Right lung (tissue), 10 donors: ENCODE results near the gene KLHL33. TPM values are rescaled to one million over a fixed set of nuclear protein-coding genes. Genes with fewer than 3 reads are reported as not detected.
A peak's percentile ranks its signal among the peaks of the same experiment; 100 is the strongest.

Experiments
- DNase-seq, 2 donors: peaks; one replicate each; pipeline ENCODE4 v3.0.0-alpha.2; 2013
- long read RNA-seq, 8 donors: transcript quantifications; one replicate each; lab custom pipeline, GENCODE V29; 2026
- polyA plus RNA-seq, 5 donors: library from polyadenylated mRNA; unstranded; fragments of 120-200 nt; gene quantifications; one replicate each; pipeline versions ENCODE4 v1.2.1 to v1.2.3, GENCODE V29; 2013; ENCODE audit warnings: inconsistent platforms in 1 of 5, low replicate concordance in 1 of 5; ENCODE audit not compliant: insufficient read length in 5 of 5, insufficient read depth in 1 of 5

The KLHL33 gene
- polyA plus RNA-seq: under 1 TPM; 0.23 to 0.27 (median 0.26) TPM
- long read RNA-seq, donor 1: 0 reads
- long read RNA-seq, donor 2: 0 reads
- long read RNA-seq, donor 3: 0 reads
- long read RNA-seq, donor 4: 0 reads
- long read RNA-seq, donor 5: 0 reads
- long read RNA-seq, donor 6: 0 reads
- long read RNA-seq, donor 7: 0 reads
- long read RNA-seq, donor 8: 0 reads

GRCh38 chr14:20435582-20436362 is at the start of gene KLHL33:
Gene KLHL33, minus strand, starts transcription at chr14:20436166. Its CDS starts 355 bp downstream, at chr14:20435811.
- DNase-seq: no peak

GRCh38 chr14:20482382-20482781 is 46.4 kb upstream of the KLHL33 start:
- DNase-seq: no peak

- DNase-seq: no peak
Observed at GRCh38 chr14:20478894-20479293, 42.9 kb upstream of the KLHL33 start.

GRCh38 chr14:20477211-20477876 is 41.4 kb upstream of the KLHL33 start:
- peak; percentile 34 to 39 for DNase-seq

GRCh38 chr14:20476776-20477175 is 40.8 kb upstream of the KLHL33 start:
- DNase-seq: no peak

GRCh38 chr14:20472536-20473169 is 36.7 kb upstream of the KLHL33 start:
- DNase-seq: no peak

- no peak for DNase-seq
Observed at GRCh38 chr14:20470603-20470901, 34.6 kb upstream of the KLHL33 start.

GRCh38 chr14:20469890-20470602 is 34.1 kb upstream of the KLHL33 start:
- DNase-seq: peak in 1 of 2 donors; percentile 25

GRCh38 chr14:20469242-20469889 is 33.4 kb upstream of the KLHL33 start, which contains the start of gene PNP:
Gene PNP, plus strand, starts transcription at chr14:20469406. Its CDS starts 119 bp downstream, at chr14:20469525.
- DNase-seq: peak; percentile 70 to 72

- DNase-seq: no peak
Observed at GRCh38 chr14:20468764-20469241, 32.8 kb upstream of the KLHL33 start.

GRCh38 chr14:20461225-20462141 is 25.5 kb upstream of the KLHL33 start, which contains the start of gene PIP4P1:
Gene PIP4P1, minus strand, starts transcription at chr14:20461434. Its CDS starts 109 bp downstream, at chr14:20461325.
- DNase-seq: peak; percentile 98 to 99

- DNase-seq: no peak
Observed at GRCh38 chr14:20460458-20461224, 24.7 kb upstream of the KLHL33 start.

GRCh38 chr14:20458031-20458789 is 22.2 kb upstream of the KLHL33 start:
- no peak for DNase-seq

- DNase-seq: no peak
Observed at GRCh38 chr14:20456971-20457370, 21.0 kb upstream of the KLHL33 start.

- DNase-seq: no peak
Observed at GRCh38 chr14:20455355-20456300, 19.7 kb upstream of the KLHL33 start.

GRCh38 chr14:20454516-20455354 is 18.8 kb upstream of the KLHL33 start, which contains the start of the genes APEX1 and OSGEP:
Gene APEX1, plus strand, starts transcription at chr14:20455226. Its CDS starts 420 bp downstream, at chr14:20455646.
Gene OSGEP, minus strand, starts transcription at chr14:20454812. Its CDS starts 129 bp downstream, at chr14:20454683.
- DNase-seq: peak; percentile 98 to 99
